HG03097 (cell line): ENCODE data around the gene FAM83D.
"Not testable (repeated sequence)": the region's sequence is repeated elsewhere in the genome, so short reads cannot be mapped to it uniquely, and the experiment has no call there.

Experiments used
- ATAC-seq: cut with Tn5 transposase; IDR thresholded peaks from one replicate; pipeline ENCODE4 v1.9.1; 2021; ENCODE audit not compliant: unreplicated experiment, low FRiP score

The FAM83D gene

GRCh38 chr20:38932457-38933120 is 6.4 kb downstream of the FAM83D start:
- no peak for ATAC-seq

GRCh38 chr20:38934530-38934929 is 8.3 kb downstream of the FAM83D start:
- no peak for ATAC-seq

GRCh38 chr20:38935285-38935684 is 9.1 kb downstream of the FAM83D start:
- ATAC-seq = no peak

- no peak for ATAC-seq
Measured at GRCh38 chr20:38935967-38936407, 9.8 kb downstream of the FAM83D start.

- ATAC-seq = no peak
Measured at GRCh38 chr20:38937000-38937399, 10.8 kb downstream of the FAM83D start.

- ATAC-seq = no peak
Measured at GRCh38 chr20:38937978-38938473, 11.8 kb downstream of the FAM83D start.

- no peak for ATAC-seq
Measured at GRCh38 chr20:38939686-38940085, 13.5 kb downstream of the FAM83D start.

- no peak for ATAC-seq
Measured at GRCh38 chr20:38940644-38941043, 14.4 kb downstream of the FAM83D start.

GRCh38 chr20:38941726-38942389 is 15.6 kb downstream of the FAM83D start:
- no peak for ATAC-seq

GRCh38 chr20:38945012-38945411 is 18.8 kb downstream of the FAM83D start:
- ATAC-seq = no peak

GRCh38 chr20:38946836-38947235 is 20.6 kb downstream of the FAM83D start:
- no peak for ATAC-seq

- no peak for ATAC-seq
Measured at GRCh38 chr20:38947931-38948362, 21.7 kb downstream of the FAM83D start.

GRCh38 chr20:38950254-38950653 is 24.0 kb downstream of the FAM83D start:
- ATAC-seq = no peak

- no peak for ATAC-seq
Measured at GRCh38 chr20:38951611-38952010, 25.4 kb downstream of the FAM83D start.

GRCh38 chr20:38952153-38952552 is 25.9 kb downstream of the FAM83D start:
- no peak for ATAC-seq

- no peak for ATAC-seq
Measured at GRCh38 chr20:38953630-38954340, 27.6 kb downstream of the FAM83D start.

GRCh38 chr20:38957235-38957876 is 31.1 kb downstream of the FAM83D start:
- no peak for ATAC-seq

- no peak for ATAC-seq
Measured at GRCh38 chr20:38957915-38958485, 31.8 kb downstream of the FAM83D start.

GRCh38 chr20:38960187-38960687 is 34.0 kb downstream of the FAM83D start:
- ATAC-seq = not testable (repeated sequence)

GRCh38 chr20:38961530-38962043 is 35.4 kb downstream of the FAM83D start:
- ATAC-seq = no peak
